Measurements from ENCODE around the gene MYCT1.
"Not testable (repeated sequence)": the region's sequence is repeated elsewhere in the genome, so short reads cannot be mapped to it uniquely, and the experiment has no call there.

MYCT1 gene

GRCh38 chr6:152673236-152673635 lies 24.5 kb upstream of the MYCT1 start:
- H3K4me3 Mint-ChIP-seq, result no peak overlapping the region
- TF ChIP-seq CTCF (IDR thresholded peaks at IDR 0.05; ENCODE audit: unreplicated experiment in 3 of 3), result no peak
- H3K36me3 Mint-ChIP-seq (ENCODE audit: low read depth), result no peaks in the 10 kb centered on the region
- H3K27me3 Mint-ChIP-seq (ENCODE audit: low read depth), result no peaks in the 10 kb centered on the region
- H3K4me1 Mint-ChIP-seq, result no peaks in the 10 kb centered on the region
- peaks cover 2% of the 10 kb centered on the region for H3K9me3 Mint-ChIP-seq
- no peak overlapping the region for H3K27ac Mint-ChIP-seq

DNA sequence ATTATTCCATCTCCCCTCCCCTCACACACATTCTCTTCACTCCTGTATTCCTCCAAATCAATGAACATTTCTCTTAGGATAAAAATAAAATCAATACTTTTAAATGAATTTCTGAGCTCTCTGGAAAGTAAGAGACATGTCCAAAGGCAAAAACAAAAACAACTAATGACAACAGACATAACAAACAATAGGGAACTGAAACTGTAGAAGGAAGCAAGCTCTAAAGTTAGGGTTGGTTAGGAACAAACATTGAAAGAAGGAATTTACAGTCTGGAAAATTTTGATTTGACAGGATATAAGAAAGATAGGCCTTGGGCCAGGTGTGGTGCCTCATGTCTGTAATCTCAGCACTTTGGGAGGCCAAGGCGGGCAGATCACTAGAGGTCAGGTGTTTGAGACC lies 17.5 kb upstream of the MYCT1 start:
- no peak for TF ChIP-seq CTCF (IDR thresholded peaks at IDR 0.05; ENCODE audit: unreplicated experiment in 3 of 3)
- no peaks in the 10 kb centered on the region for H3K27me3 Mint-ChIP-seq (ENCODE audit: low read depth)
- H3K36me3 Mint-ChIP-seq (ENCODE audit: low read depth), result no peaks in the 10 kb centered on the region
- no peak overlapping the region for H3K4me3 Mint-ChIP-seq
- H3K4me1 Mint-ChIP-seq, result no peaks in the 10 kb centered on the region
- no peaks in the 10 kb centered on the region for H3K9me3 Mint-ChIP-seq
- no peak overlapping the region for H3K27ac Mint-ChIP-seq

- no peaks in the 10 kb centered on the region for H3K4me1 Mint-ChIP-seq
Observed at GRCh38 chr6:152680879-152681517, 16.7 kb upstream of the MYCT1 start.

GRCh38 chr6:152682141-152682540 lies 15.6 kb upstream of the MYCT1 start:
- H3K27me3 Mint-ChIP-seq (ENCODE audit: low read depth), result no peaks in the 10 kb centered on the region
- H3K27ac Mint-ChIP-seq, result no peak overlapping the region
- no peak overlapping the region for H3K4me3 Mint-ChIP-seq
- H3K4me1 Mint-ChIP-seq, result no peaks in the 10 kb centered on the region
- H3K9me3 Mint-ChIP-seq, result no peaks in the 10 kb centered on the region
- no peaks in the 10 kb centered on the region for H3K36me3 Mint-ChIP-seq (ENCODE audit: low read depth)
- no peak for TF ChIP-seq CTCF (IDR thresholded peaks at IDR 0.05; ENCODE audit: unreplicated experiment in 3 of 3)

More at GRCh38 chr6:152680879-152681517, 16.7 kb upstream of the MYCT1 start:
- Mint-ChIP-seq H3K36me3 (ENCODE audit: low read depth) (no peaks in the 10 kb centered on the region), H3K4me3 (no peak overlapping the region), H3K27me3 (ENCODE audit: low read depth) (no peaks in the 10 kb centered on the region), H3K27ac (peak overlapping the region in 1 of 3 experiments; percentile 77), H3K9me3 (no peaks in the 10 kb centered on the region)
- no peak for TF ChIP-seq CTCF (IDR thresholded peaks at IDR 0.05; ENCODE audit: unreplicated experiment in 3 of 3)

GRCh38 chr6:152682935-152683334 lies 14.8 kb upstream of the MYCT1 start:
- not testable (repeated sequence) for H3K27ac Mint-ChIP-seq; H3K36me3 Mint-ChIP-seq (ENCODE audit: low read depth); H3K27me3 Mint-ChIP-seq (ENCODE audit: low read depth); H3K4me1 Mint-ChIP-seq; H3K9me3 Mint-ChIP-seq; H3K4me3 Mint-ChIP-seq

DNA sequence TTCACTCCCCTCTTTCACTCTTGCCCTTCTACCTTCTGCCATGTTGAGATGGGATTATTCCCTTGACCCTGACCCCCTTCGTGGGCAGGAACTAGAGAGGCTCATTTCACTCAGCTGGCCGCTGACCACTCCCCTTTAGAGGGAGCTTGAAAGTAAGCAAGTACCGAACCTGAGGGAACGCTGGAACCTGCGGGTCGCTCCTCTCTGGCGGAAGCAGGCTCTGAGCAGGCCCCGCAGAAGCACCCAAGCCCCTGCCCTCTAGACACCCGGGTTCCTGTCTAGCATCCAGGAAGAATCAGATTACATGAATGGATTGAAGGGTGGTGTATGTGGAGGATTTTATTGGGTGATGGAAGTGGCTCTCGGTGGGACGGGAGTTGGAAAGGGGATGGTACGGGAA lies 11.9 kb upstream of the MYCT1 start:
- Mint-ChIP-seq H3K36me3 (ENCODE audit: low read depth) (no peaks in the 10 kb centered on the region), H3K9me3 (no peaks in the 10 kb centered on the region), H3K4me3 (no peak overlapping the region), H3K27ac (no peak overlapping the region), H3K27me3 (ENCODE audit: low read depth) (no peaks in the 10 kb centered on the region), H3K4me1 (no peaks in the 10 kb centered on the region)
- TF ChIP-seq CTCF (IDR thresholded peaks at IDR 0.05; ENCODE audit: unreplicated experiment in 3 of 3), result no peak
